Ammon's horn (tissue), 1 donor: ENCODE measurements around the gene NDST1.

Experiments used
- DNase-seq: peaks from one replicate; pipeline ENCODE4 v3.0.0-alpha.2; 2016; ENCODE audit warnings: low spot score

NDST1 gene

GRCh38 chr5:150570333-150570732, 62.4 kb downstream of the NDST1 start:
- DNase-seq = no peak

GRCh38 chr5:150571836-150572235, 63.9 kb downstream of the NDST1 start:
- no peak for DNase-seq

- no peak for DNase-seq
These were observed 65.3 kb downstream of the NDST1 start for GRCh38 chr5:150573216-150573615.

DNA sequence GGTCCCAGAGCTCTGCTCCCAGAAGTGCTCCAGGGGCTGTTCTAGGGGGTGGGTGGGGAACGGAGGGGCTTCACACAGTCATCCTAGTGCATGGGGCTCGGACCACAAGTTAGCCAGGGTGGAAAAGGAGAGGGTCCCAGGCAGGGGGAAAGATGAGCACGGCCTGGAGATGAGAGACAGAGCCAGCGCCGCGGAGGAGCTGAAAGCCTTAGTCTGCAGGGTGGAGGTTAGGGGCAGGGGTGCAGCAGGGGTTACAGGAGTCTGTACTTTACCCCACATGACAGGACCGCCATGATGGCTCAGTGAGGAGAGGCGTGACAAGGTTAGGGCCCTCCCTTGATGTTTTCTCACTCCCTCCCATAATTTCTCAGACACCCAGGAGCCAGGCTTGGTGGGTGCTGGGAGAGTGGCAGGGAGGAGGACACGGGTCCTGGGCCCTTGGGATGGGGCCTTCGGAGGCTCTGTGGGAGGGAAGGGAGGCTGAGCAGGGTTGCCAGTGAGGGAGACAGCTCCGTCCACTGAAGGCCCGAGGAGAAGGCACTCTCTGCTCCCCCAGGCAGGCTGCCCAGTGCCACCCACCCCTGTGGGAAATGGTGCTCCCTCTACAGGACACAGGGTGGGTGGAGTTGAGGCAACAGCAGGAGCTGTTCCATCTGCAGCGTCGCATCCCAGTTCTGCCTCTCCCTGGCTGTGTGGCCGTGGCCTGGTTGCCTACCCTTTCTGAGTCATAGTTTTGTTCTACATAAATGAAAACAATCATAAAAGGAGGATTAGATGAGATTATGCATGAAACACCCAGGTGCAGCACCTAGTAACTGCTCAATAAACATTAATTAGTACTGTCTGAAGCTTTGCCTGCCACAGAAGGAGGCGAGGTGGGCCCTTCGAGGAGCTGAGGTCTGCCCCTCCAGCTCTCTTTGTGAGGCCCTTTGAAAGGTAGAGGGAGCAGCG, 66.2 kb downstream of the NDST1 start:
- DNase-seq = no peak

GRCh38 chr5:150574818-150575547, 67.1 kb downstream of the NDST1 start:
- no peak for DNase-seq

DNA sequence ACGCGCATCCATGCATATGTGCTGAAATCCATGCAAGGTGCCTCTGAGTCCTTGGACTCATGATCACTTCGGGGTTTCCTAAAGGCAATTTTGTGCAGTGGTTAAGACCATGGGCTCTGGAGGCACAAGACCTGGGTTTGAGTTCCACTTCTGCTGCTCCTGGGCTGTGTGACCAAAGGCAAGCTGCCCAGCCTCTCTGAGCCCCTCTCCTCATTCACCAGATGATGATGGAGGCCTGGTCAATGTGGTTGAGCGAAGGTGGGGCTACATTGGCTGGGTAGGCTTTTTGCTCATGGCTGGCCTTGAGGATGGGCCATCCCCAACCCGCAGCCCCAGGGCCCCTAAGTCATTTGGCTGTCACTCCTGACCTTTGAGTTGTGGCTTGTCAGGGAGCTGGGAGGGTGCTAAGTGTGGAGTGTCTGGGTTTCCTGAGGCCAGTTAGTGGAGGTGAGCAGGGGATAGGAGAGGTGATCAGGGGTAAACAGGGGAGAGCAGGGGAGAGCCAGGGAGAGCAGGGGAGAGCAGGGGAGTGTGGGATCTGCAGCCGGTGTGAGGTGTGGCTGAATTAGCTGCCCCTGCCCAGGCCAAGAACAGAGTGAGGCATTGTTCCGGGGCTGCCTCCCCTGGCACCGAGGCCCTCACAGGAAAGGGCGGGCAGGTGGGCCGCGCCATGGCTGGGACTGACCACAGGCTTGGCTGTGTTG, 68.0 kb downstream of the NDST1 start:
- DNase-seq = no peak

DNA sequence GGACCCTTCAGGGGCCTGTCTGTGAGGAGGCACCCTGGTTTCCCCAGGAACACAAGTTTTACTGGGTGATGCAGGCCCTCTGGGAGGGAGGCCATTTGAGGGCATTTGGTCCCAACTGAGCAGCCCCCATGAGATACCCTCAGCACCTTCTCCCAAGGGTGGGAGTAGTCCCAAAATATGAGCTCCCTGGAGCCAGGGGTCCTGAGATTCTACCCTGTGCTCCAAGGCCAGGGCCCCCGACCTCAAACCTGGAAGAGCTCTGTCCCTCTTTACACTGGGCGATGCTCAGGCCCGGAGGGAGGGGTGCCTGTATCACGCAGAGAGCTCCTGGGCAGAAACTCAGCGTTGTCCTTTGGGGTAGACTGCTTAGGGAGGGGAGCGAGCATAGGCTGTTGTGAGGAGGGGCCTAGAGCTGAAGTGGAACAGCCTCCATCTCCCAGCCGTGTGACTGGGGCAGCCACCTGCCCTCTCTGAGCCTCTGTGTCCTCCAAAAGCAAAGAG, 68.6 kb downstream of the NDST1 start:
- no peak for DNase-seq

GRCh38 chr5:150577378-150578139, 69.6 kb downstream of the NDST1 start:
- DNase-seq = no peak

- DNase-seq = no peak
These were observed 71.0 kb downstream of the NDST1 start for GRCh38 chr5:150578781-150579461.

GRCh38 chr5:150579462-150580400, 71.8 kb downstream of the NDST1 start:
- no peak for DNase-seq

DNA sequence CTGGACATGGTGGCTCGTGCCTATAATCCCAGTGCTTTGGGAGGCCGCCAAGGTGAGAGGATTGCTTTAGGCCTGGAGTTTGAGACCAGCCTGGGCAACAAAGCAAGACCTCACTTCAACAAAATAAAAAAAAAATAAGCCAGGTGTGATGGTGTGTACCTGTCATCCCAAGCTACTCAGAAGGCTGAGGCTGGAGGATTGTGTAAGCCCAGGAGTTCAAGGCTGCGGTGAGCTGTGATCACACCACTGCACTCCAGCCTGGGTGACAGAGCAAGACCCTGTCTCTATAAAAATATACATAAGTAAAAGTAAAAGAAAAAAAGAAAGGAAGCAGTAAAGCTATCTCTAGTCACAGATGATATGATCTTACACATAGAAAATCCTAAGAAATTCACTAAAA, 73.0 kb downstream of the NDST1 start:
- DNase-seq = no peak

- no peak for DNase-seq
These were observed 74.5 kb downstream of the NDST1 start for GRCh38 chr5:150582241-150583109.

- DNase-seq = no peak
These were observed 75.8 kb downstream of the NDST1 start for GRCh38 chr5:150583541-150584225.

DNA sequence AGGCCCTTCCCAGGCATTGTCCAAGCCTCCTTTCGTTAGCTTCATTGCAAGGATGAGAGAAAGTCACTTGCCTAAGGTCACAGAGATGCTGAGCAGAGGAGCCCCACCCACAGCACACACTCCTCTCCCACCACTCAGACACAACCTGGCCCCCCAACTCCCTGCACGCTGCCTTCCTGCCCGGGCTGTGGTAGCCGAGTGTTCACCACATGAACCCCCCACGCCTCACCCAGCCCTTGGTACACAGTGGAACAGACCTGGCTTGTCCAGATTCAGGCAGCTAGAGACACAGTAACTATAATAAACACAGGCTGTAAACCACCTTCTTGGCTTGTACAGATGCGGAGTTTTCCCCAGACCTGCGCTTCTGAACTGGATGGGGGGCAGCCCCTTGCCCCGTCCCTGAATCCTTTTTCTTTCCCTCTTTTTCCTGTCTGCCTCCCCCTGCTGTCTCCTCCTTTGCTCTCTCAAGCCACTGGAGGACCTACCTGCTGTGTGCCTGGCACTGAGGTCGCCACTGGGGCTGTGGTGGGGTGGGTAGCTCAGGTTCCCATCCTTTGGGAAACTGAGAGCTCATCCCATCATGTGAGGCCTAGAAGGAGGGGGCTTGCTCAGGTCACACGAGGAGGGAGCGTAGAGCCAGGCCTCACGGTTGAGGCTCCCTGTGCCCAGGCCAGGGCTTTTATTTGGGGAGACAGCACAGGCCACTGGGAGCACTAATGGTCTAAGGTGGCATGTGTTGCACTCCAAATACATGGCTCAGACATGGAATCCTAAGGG, 76.8 kb downstream of the NDST1 start:
- DNase-seq = no peak

DNA sequence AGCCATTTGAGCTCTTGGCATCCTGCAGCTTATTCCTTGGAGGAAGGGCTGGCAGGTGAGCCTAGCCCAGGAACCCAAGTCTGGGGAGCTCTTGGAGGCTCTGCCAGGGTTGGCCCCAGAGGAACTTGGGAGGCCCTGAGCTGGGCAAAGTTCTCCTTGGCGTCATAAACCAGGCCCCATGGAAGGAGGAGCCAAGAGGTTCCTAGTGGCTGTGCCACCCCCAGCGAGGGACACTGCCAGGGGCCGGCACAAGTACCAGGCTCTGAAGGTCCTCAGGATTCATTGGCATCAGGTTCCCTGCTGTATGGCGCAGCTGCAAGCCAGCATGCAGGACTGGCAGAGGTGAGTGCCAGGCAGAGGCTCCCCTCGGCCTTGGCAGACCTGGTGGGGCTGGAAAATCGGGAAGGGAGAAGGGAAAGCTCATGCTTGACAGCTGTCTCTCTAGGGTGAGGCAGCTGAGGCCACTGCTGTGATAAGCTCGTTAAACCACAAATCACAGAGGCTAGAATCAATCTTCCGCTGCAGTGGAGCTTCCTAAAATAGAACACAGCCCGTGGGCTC, 77.9 kb downstream of the NDST1 start:
- DNase-seq = no peak

DNA sequence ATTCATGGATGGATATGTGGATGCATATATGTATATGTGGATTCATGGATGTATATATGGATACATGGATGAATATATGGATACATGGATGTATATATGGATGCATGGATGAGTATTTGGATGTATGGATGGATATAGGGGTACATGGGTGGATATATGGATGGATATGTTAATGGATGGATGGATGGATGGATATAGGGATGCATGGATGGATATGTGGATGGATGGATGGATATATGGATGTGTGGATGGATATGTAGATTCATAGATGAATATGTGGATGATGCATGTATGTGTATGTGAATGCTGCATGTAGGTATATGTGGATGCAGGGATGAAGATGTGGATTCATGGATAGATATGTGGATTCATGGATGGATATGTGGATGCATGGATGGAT, 79.1 kb downstream of the NDST1 start:
- DNase-seq = no peak
